ENCODE results near the gene ATG2A. TPM values are rescaled to one million over a fixed set of nuclear protein-coding genes. Genes with fewer than 3 reads are reported as not detected.

ATG2A gene
- total and polyA plus RNA-seq, 9 of the 15 experiments (the other 6 are each of a cell fraction or from before 2014, with no cell fraction given): 0.25 to 45.9 (median 5.2) TPM

- TF ChIP-seq, protein P1, sequence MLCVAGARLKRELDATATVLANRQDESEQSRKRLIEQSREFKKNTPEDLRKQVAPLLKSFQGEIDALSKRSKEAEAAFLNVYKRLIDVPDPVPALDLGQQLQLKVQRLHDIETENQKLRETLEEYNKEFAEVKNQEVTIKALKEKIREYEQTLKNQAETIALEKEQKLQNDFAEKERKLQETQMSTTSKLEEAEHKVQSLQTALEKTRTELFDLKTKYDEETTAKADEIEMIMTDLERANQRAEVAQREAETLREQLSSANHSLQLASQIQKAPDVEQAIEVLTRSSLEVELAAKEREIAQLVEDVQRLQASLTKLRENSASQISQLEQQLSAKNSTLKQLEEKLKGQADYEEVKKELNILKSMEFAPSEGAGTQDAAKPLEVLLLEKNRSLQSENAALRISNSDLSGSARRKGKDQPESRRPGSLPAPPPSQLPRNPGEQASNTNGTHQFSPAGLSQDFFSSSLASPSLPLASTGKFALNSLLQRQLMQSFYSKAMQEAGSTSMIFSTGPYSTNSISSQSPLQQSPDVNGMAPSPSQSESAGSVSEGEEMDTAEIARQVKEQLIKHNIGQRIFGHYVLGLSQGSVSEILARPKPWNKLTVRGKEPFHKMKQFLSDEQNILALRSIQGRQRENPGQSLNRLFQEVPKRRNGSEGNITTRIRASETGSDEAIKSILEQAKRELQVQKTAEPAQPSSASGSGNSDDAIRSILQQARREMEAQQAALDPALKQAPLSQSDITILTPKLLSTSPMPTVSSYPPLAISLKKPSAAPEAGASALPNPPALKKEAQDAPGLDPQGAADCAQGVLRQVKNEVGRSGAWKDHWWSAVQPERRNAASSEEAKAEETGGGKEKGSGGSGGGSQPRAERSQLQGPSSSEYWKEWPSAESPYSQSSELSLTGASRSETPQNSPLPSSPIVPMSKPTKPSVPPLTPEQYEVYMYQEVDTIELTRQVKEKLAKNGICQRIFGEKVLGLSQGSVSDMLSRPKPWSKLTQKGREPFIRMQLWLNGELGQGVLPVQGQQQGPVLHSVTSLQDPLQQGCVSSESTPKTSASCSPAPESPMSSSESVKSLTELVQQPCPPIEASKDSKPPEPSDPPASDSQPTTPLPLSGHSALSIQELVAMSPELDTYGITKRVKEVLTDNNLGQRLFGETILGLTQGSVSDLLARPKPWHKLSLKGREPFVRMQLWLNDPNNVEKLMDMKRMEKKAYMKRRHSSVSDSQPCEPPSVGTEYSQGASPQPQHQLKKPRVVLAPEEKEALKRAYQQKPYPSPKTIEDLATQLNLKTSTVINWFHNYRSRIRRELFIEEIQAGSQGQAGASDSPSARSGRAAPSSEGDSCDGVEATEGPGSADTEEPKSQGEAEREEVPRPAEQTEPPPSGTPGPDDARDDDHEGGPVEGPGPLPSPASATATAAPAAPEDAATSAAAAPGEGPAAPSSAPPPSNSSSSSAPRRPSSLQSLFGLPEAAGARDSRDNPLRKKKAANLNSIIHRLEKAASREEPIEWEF (CRISPR knock-in tag; IDR thresholded peaks at IDR 0.05): no peak
- TF ChIP-seq CHAMP1 (IDR thresholded peaks at IDR 0.05) (no peak), HMGN3 (IDR thresholded peaks at IDR 0.05; ENCODE audit: borderline replicate concordance, extremely low read depth, insufficient read length, low read depth, low read length) (no peak), SLC30A9 (CRISPR knock-in tag; IDR thresholded peaks at IDR 0.05) (no peak), THRA (IDR thresholded peaks at IDR 0.05) (no peak), ZBTB1 (CRISPR knock-in tag; IDR thresholded peaks at IDR 0.05; ENCODE audit: borderline replicate concordance, low read depth) (no peak), PCBP1 (IDR thresholded peaks at IDR 0.05; ENCODE audit: low read depth, low read length, poor library complexity, severe bottlenecking) (no peak), GTF2B (IDR thresholded peaks at IDR 0.05; ENCODE audit: extremely low read depth, insufficient read length) (no peak), ESRRB (CRISPR knock-in tag; IDR thresholded peaks at IDR 0.05; ENCODE audit: borderline replicate concordance) (no peak), ZNF75A (CRISPR knock-in tag; IDR thresholded peaks at IDR 0.05) (no peak)
- TF ChIP-seq, protein P2, sequence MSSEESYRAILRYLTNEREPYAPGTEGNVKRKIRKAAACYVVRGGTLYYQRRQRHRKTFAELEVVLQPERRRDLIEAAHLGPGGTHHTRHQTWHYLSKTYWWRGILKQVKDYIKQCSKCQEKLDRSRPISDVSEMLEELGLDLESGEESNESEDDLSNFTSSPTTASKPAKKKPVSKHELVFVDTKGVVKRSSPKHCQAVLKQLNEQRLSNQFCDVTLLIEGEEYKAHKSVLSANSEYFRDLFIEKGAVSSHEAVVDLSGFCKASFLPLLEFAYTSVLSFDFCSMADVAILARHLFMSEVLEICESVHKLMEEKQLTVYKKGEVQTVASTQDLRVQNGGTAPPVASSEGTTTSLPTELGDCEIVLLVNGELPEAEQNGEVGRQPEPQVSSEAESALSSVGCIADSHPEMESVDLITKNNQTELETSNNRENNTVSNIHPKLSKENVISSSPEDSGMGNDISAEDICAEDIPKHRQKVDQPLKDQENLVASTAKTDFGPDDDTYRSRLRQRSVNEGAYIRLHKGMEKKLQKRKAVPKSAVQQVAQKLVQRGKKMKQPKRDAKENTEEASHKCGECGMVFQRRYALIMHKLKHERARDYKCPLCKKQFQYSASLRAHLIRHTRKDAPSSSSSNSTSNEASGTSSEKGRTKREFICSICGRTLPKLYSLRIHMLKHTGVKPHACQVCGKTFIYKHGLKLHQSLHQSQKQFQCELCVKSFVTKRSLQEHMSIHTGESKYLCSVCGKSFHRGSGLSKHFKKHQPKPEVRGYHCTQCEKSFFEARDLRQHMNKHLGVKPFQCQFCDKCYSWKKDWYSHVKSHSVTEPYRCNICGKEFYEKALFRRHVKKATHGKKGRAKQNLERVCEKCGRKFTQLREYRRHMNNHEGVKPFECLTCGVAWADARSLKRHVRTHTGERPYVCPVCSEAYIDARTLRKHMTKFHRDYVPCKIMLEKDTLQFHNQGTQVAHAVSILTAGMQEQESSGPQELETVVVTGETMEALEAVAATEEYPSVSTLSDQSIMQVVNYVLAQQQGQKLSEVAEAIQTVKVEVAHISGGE (CRISPR knock-in tag; IDR thresholded peaks at IDR 0.05): no peak
Observed at GRCh38 chr11:64894070-64894811, 22.8 kb downstream of the ATG2A start (continued).

Measured in K562 (cell line).